Activated T-helper 1 cell treated with anti-CD3 and anti-CD28 coated beads, Interleukin-12 subunit alpha, Interleukin-12 subunit beta, Interleukin-2, Interleukin-4 antibody, amounts not matched to agents 30 ng/mL and 10 ng/mL and 1 ng/mL, durations not matched to agents 14 hours and 24 hours and 36 hours (primary cell): ENCODE data around the gene CTAGE6. TPM values are rescaled to one million over a fixed set of nuclear protein-coding genes. Genes with fewer than 3 reads are reported as not detected.
"Not testable (repeated sequence)": the region's sequence is repeated elsewhere in the genome, so short reads cannot be mapped to it uniquely, and the experiment has no call there.

Experiments used
- DNase-seq: peaks from one replicate; pipeline ENCODE4 v3.0.0; 2021; ENCODE audit warnings: low spot score
- H3K27ac Mint-ChIP-seq: one replicate; pipeline ENCODE4 v1.8.0; 2021; ENCODE audit warnings: mild to moderate bottlenecking, mixed read lengths
- H3K27me3 Mint-ChIP-seq: one replicate; pipeline ENCODE4 v1.8.0; 2022; ENCODE audit warnings: mild to moderate bottlenecking, moderate library complexity, mixed read lengths; ENCODE audit not compliant: insufficient read depth
- H3K36me3 Mint-ChIP-seq: one replicate; pipeline ENCODE4 v1.8.0; 2021; ENCODE audit warnings: low read depth, mixed read lengths
- H3K4me1 Mint-ChIP-seq: one replicate; pipeline ENCODE4 v1.8.0; 2021; ENCODE audit warnings: low read depth, mixed read lengths
- H3K4me3 Mint-ChIP-seq: one replicate; pipeline ENCODE4 v1.8.0; 2021; ENCODE audit warnings: mild to moderate bottlenecking, moderate library complexity, mixed read lengths
- H3K9me3 Mint-ChIP-seq: one replicate; pipeline ENCODE4 v1.8.0; 2021; ENCODE audit warnings: mixed read lengths
- intact Hi-C: fragments of 100-400 bp; cut with micrococcal nuclease; formaldehyde crosslinking; loops from one replicate; pipeline ENCODE4 v1.15.1; 2024
- total RNA-seq: library from RNA; stranded (reverse); gene quantifications from 2 replicates; pipeline ENCODE4 v1.2.3, GENCODE V29; 2022

Gene CTAGE6
- total RNA-seq = 0.93 TPM in 1 of 2 replicates, not detected in the other

- H3K36me3 Mint-ChIP-seq, H3K27ac Mint-ChIP-seq, H3K9me3 Mint-ChIP-seq, H3K4me3 Mint-ChIP-seq, H3K27me3 Mint-ChIP-seq, H3K4me1 Mint-ChIP-seq, intact Hi-C loops, DNase-seq: not testable (repeated sequence)
These were observed at the start of gene CTAGE6 for GRCh38 chr7:143757596-143757995. TSS of gene CTAGE6 (minus strand) at chr7:143757696. CDS start at chr7:143757658, 38 bp downstream.

GRCh38 chr7:143806664-143807071, 49.2 kb upstream of the CTAGE6 start:
- H3K9me3 Mint-ChIP-seq, H3K27ac Mint-ChIP-seq, H3K4me3 Mint-ChIP-seq, H3K27me3 Mint-ChIP-seq, H3K4me1 Mint-ChIP-seq, DNase-seq, H3K36me3 Mint-ChIP-seq, intact Hi-C loops: not testable (repeated sequence)

- DNase-seq, H3K27me3 Mint-ChIP-seq, H3K4me1 Mint-ChIP-seq, H3K36me3 Mint-ChIP-seq, intact Hi-C loops, H3K9me3 Mint-ChIP-seq, H3K27ac Mint-ChIP-seq, H3K4me3 Mint-ChIP-seq: not testable (repeated sequence)
These were observed 40.4 kb upstream of the CTAGE6 start for GRCh38 chr7:143797896-143798290.

- H3K27ac Mint-ChIP-seq, H3K36me3 Mint-ChIP-seq, DNase-seq, H3K27me3 Mint-ChIP-seq, H3K9me3 Mint-ChIP-seq, H3K4me3 Mint-ChIP-seq, H3K4me1 Mint-ChIP-seq, intact Hi-C loops: not testable (repeated sequence)
These were observed 39.8 kb upstream of the CTAGE6 start for GRCh38 chr7:143797119-143797895.

DNA sequence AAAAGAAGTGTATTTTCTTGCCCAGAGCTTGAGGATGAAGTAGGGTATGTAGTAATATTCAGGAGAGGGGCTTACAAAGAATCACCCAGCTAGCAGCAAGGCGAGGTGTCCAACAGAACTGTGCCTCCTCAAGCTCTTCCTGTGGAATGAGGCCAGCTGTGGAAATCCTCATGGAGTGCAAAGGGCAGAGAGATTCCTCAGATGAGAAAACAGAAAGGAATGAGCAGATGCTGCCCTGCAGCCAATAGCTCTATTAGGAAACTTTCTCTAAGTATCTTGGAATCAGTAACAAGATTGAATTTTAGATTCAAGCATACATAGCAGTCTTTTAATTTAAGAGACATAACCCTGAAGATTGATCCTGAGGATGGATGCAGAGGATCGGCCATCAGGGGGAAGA, 38.2 kb upstream of the CTAGE6 start:
- H3K9me3 Mint-ChIP-seq, intact Hi-C loops, H3K4me1 Mint-ChIP-seq, H3K4me3 Mint-ChIP-seq, H3K27ac Mint-ChIP-seq, H3K27me3 Mint-ChIP-seq, H3K36me3 Mint-ChIP-seq, DNase-seq: not testable (repeated sequence)

DNA sequence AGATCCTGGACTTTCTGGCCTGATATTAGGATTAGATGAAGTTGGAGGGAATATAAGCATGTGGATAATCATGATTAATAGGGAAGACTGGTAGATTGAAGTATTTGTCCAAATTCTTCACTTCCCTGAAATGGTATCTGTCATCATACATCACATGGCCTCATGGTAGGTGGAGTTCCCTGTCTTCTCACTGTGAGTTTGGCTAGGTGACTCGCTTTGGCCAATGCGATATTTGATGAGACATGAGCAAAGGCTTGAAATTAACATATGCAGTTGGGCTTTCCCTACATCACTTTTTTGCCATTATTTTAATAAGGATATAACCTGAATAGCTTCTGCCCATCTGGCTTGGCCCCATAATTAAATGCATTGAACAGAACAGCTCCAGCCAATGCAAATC, 35.1 kb upstream of the CTAGE6 start:
- H3K4me1 Mint-ChIP-seq, H3K27ac Mint-ChIP-seq, H3K36me3 Mint-ChIP-seq, DNase-seq, H3K27me3 Mint-ChIP-seq, H3K4me3 Mint-ChIP-seq, intact Hi-C loops, H3K9me3 Mint-ChIP-seq: not testable (repeated sequence)

DNA sequence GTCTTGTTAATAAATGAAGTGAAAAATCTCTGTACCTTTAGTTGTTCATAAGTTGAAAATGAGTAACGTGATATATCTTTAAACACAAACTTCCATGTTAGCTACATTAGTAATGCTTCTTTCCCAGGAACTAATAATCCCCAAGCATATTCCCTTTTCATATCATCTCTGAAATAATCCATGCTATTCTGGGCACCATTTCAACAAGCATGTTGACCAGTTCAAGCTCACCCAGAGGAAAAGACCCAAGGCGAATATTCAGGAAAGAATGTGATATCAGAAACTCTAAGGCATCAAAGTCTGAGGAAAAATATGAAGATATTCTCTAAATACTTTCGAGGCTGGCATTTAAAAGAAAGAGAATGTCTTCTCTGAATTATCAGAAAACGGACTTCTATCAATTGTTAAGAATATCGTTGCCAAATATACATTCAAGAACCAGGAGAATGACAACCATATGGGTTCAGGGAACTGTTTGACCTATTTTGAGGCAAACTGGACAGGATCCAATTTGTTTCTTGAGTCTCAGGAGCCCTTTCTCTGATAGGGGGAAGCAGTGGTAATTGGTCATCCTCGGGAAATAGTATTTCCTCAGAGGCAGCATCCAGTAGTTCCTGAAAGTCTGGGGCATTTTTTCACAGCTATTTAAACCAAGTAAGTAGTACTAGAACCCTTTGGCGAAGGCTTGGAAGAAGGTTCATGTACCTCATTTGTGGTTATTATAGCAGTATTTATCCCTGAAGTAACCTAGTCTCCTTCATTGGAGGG, 28.1 kb upstream of the CTAGE6 start:
- H3K9me3 Mint-ChIP-seq, H3K27ac Mint-ChIP-seq, H3K4me1 Mint-ChIP-seq, DNase-seq, H3K36me3 Mint-ChIP-seq, H3K4me3 Mint-ChIP-seq, H3K27me3 Mint-ChIP-seq, intact Hi-C loops: not testable (repeated sequence)

DNA sequence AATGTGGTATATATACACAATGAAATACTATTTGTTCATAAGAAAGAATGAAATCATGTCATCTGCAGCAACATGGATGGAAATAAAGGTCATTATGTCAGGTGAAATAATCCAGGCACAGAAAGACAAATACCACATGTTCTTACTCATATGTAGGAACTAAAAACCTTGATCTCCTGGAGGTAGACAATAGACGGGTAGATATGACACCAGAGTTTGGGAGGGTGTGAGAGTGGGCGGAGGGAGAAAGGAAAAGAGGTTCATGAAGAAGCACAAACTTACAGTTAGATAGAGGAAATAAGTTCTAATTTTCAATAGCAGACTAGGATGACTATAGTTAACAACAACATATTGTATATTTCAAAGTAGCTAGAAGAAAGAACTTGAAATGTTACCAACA, 22.1 kb upstream of the CTAGE6 start:
- intact Hi-C loops, H3K27me3 Mint-ChIP-seq, H3K27ac Mint-ChIP-seq, H3K4me1 Mint-ChIP-seq, H3K9me3 Mint-ChIP-seq, H3K4me3 Mint-ChIP-seq, H3K36me3 Mint-ChIP-seq, DNase-seq: not testable (repeated sequence)

DNA sequence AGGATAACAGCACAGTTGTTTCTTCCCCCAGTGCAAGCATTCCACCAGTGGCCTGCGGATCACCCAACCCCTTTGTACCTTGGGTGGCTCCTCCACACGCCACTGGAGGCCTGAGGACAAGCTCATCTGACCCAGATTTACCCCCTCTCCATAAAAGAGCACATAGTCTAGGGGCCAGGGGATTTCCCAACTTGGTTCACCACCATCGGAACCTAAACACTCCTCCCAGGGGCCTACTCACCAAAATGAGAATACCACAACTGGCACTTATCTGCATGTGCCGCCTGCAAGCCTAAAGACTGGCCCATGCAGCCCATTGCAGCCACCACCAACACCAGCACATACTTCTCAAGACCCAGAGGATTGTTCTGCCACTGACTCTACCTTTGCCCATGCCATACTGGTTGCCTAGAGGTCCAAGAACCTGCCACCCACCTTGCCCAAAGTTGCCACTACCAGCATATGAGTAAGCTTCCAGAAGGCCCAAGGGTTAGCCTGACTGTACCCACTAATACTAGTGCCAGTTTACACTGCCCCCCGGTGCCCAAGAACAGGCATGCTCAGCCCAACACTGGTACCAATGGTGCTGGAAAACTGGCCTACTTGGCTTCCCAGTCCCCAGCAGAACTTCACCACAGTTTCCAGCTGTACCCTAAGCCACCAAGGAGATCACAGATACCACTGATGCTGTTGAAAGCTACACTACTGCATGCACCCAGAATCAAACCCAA, 15.4 kb upstream of the CTAGE6 start:
- H3K27ac Mint-ChIP-seq, intact Hi-C loops, H3K4me1 Mint-ChIP-seq, H3K4me3 Mint-ChIP-seq, H3K27me3 Mint-ChIP-seq, H3K9me3 Mint-ChIP-seq, H3K36me3 Mint-ChIP-seq, DNase-seq: not testable (repeated sequence)

DNA sequence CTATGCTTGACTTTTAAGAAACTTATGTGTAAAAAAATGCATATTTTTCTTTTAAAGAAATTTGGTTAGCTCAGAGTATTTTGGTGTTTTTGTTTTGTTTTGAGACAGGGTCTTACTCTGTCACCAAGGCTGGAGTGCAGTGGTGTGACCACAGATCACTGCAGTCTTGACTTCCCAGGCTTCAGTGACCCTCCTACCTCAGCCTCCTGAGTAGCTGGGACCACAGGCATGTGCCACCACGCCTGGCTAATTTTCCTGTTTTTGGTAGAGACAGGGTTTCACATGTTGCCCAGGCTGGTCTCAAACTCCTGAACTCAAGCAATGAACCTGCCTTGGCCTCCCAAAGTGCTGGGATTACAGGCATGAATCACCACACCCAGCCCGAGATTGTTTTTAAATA, 10.0 kb upstream of the CTAGE6 start:
- H3K4me1 Mint-ChIP-seq, H3K36me3 Mint-ChIP-seq, H3K27me3 Mint-ChIP-seq, DNase-seq, intact Hi-C loops, H3K27ac Mint-ChIP-seq, H3K4me3 Mint-ChIP-seq, H3K9me3 Mint-ChIP-seq: not testable (repeated sequence)

- intact Hi-C loops, H3K4me1 Mint-ChIP-seq: not testable (repeated sequence)
These were observed 8.2 kb upstream of the CTAGE6 start for GRCh38 chr7:143765678-143766077.

GRCh38 chr7:143763065-143763464, 5.6 kb upstream of the CTAGE6 start:
- not testable (repeated sequence) for H3K4me1 Mint-ChIP-seq

More at GRCh38 chr7:143765678-143766077, 8.2 kb upstream of the CTAGE6 start:
- not testable (repeated sequence) for H3K27ac Mint-ChIP-seq, H3K4me3 Mint-ChIP-seq, DNase-seq, H3K36me3 Mint-ChIP-seq, H3K27me3 Mint-ChIP-seq, H3K9me3 Mint-ChIP-seq

GRCh38 chr7:143745340-143745739, 12.2 kb downstream of the CTAGE6 start:
- H3K4me3 Mint-ChIP-seq, H3K27ac Mint-ChIP-seq, H3K27me3 Mint-ChIP-seq, H3K4me1 Mint-ChIP-seq, H3K9me3 Mint-ChIP-seq, DNase-seq, H3K36me3 Mint-ChIP-seq, intact Hi-C loops: not testable (repeated sequence)

More at GRCh38 chr7:143763065-143763464, 5.6 kb upstream of the CTAGE6 start:
- H3K27ac Mint-ChIP-seq, H3K9me3 Mint-ChIP-seq, H3K4me3 Mint-ChIP-seq, H3K36me3 Mint-ChIP-seq, intact Hi-C loops, DNase-seq, H3K27me3 Mint-ChIP-seq: not testable (repeated sequence)
